ENCODE measurements around the gene SYN1. TPM values are rescaled to one million over a fixed set of nuclear protein-coding genes. Genes with fewer than 3 reads are reported as not detected.
"Not testable (repeated sequence)": the region's sequence is repeated elsewhere in the genome, so short reads cannot be mapped to it uniquely, and the experiment has no call there.

Gene SYN1
- total and polyA plus RNA-seq, 4 donors, result 10.1 to 222 (median 110) TPM

DNA sequence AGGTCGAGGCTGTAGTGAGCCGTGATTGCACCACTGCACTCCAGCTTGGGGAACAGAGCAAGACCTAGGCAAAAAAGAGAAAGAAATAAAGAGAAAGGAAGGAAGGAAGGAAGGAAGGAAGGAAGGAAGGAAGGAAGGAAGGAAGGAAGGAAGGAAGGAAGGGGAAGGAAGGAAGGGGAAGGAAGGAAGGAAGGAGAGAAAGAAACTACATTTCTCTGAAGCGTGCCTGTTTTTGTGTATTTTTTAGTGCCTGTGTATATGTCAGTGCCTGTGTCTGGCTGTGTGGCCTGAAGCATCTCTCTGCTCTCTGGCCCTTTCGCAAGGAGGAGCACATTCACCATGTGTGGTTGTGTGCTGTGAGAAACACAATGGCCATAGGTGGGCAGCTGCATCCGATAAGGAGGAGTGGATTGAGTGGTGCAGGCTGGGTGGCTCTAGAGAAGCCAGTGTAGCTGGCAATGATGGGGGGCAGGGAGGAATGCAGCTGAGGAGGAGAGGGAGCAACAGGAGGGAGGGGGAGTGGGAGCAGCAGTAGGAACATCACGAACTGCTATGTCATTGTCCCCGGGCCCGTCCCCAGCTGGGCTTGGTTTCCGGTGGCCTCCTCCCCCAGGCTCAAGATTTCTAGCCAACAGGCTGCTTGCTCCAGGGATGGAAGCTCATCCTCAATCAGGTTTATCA lies 11.4 kb downstream of the SYN1 start:
- Histone ChIP-seq H3K27ac (ENCODE audit: low read depth, low read length) (no peak overlapping the region), H3K27me3 (ENCODE audit: control insufficient read depth, insufficient read depth, low read length) (no peaks in the 10 kb centered on the region), H3K36me3 (ENCODE audit: control insufficient read depth, insufficient read depth, low read length) (peaks cover 17% of the 10 kb centered on the region), H3K9me3 (ENCODE audit: control insufficient read depth, insufficient read depth, low read length) (no peaks in the 10 kb centered on the region), H3K4me1 (ENCODE audit: control insufficient read depth, insufficient read depth, low read length) (no peaks in the 10 kb centered on the region), H3K4me3 (ENCODE audit: low read depth, low read length) (no peak overlapping the region)
- peak in 2 of 6 donors; percentile 10 to 14 for DNase-seq (ENCODE audit: low read depth in 4 of 6, low spot score in 6 of 6)
- 53% methylated on average over 9 of the region's 9 CpGs for WGBS (ENCODE audit: insufficient coverage)

DNA sequence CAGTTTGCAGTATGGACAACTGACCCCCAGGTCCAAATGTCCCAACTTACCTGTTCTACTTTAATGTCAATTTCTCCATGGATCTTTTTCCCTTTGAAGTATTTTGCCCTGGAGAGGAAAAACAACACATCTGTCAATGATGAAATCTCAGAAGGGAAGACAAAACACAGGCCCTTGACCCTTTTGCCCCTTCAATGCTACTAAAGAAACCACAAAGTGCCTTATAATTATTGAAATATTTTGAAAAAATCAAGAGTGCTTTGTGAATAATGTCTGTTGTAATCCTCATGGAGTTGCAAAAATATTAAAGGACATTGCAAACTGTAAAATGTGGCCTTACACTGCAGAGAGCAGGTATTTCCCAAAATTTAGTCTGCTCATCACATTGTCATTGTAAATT lies 12.6 kb downstream of the SYN1 start:
- Histone ChIP-seq H3K9me3 (ENCODE audit: control insufficient read depth, insufficient read depth, low read length) (no peaks in the 10 kb centered on the region), H3K27me3 (ENCODE audit: control insufficient read depth, insufficient read depth, low read length) (no peaks in the 10 kb centered on the region), H3K4me3 (ENCODE audit: low read depth, low read length) (no peak overlapping the region), H3K4me1 (ENCODE audit: control insufficient read depth, insufficient read depth, low read length) (no peaks in the 10 kb centered on the region), H3K36me3 (ENCODE audit: control insufficient read depth, insufficient read depth, low read length) (peaks cover 12% of the 10 kb centered on the region), H3K27ac (ENCODE audit: low read depth, low read length) (no peak overlapping the region)
- no peak for DNase-seq (ENCODE audit: low read depth in 4 of 6, low spot score in 6 of 6)

DNA sequence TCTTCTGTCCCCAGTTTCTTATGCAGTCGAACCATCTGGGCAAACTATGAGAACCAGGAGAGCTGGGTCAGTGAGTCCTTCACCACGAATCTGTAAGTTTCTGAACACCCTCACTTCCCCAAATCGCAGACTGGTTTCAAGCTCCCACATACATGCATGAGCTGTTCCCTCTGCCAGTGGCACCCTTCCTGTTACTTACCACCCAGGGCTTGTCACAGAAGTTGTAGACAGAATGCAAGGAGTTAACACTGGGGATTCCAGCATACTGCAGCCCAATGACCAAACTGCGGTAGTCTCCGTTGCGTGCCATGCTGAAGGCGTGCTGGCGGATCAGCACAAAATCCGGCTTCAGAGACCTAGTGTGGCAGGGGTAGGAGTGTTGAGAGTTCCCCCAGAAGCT lies 14.6 kb downstream of the SYN1 start:
- no peak for DNase-seq (ENCODE audit: low read depth in 4 of 6, low spot score in 6 of 6)
- 79% methylated on average over 6 of the region's 9 CpGs for WGBS (ENCODE audit: insufficient coverage)
- no peak overlapping the region for H3K4me3 ChIP-seq (ENCODE audit: low read depth, low read length)
- no peaks in the 10 kb centered on the region for H3K4me1 ChIP-seq (ENCODE audit: control insufficient read depth, insufficient read depth, low read length)
- no peak overlapping the region for H3K27ac ChIP-seq (ENCODE audit: low read depth, low read length)
- H3K9me3 ChIP-seq (ENCODE audit: control insufficient read depth, insufficient read depth, low read length), result peaks cover 3% of the 10 kb centered on the region
- peaks cover 12% of the 10 kb centered on the region for H3K36me3 ChIP-seq (ENCODE audit: control insufficient read depth, insufficient read depth, low read length)
- no peaks in the 10 kb centered on the region for H3K27me3 ChIP-seq (ENCODE audit: control insufficient read depth, insufficient read depth, low read length)

DNA sequence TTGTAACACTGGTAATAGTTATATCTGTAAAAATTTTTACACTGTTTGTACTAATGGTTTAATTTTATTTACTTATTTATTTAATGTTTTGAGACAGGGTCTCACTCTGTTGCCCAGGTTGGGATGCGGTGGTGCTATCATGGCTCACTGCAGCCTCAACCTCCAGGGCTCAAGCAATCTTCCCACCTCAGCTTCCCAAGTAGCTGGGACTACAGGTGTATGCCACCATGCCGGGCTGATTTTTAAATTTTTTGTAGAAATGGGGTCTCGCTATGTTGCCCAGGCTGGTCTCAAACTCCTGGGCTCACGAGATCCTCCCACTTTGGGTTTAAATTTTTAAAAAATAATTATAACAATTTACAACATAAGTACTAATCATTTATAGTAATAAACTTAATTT lies 16.5 kb downstream of the SYN1 start:
- H3K4me3 ChIP-seq (ENCODE audit: low read depth, low read length); H3K27me3 ChIP-seq (ENCODE audit: control insufficient read depth, insufficient read depth, low read length); H3K4me1 ChIP-seq (ENCODE audit: control insufficient read depth, insufficient read depth, low read length); H3K27ac ChIP-seq (ENCODE audit: low read depth, low read length); H3K9me3 ChIP-seq (ENCODE audit: control insufficient read depth, insufficient read depth, low read length); DNase-seq (ENCODE audit: low read depth in 4 of 6, low spot score in 6 of 6): not testable (repeated sequence)
- H3K36me3 ChIP-seq (ENCODE audit: control insufficient read depth, insufficient read depth, low read length), result peaks cover 12% of the 10 kb centered on the region
- no CpG with 5 or more reads among the region's 4 CpGs for WGBS (ENCODE audit: insufficient coverage)

DNA sequence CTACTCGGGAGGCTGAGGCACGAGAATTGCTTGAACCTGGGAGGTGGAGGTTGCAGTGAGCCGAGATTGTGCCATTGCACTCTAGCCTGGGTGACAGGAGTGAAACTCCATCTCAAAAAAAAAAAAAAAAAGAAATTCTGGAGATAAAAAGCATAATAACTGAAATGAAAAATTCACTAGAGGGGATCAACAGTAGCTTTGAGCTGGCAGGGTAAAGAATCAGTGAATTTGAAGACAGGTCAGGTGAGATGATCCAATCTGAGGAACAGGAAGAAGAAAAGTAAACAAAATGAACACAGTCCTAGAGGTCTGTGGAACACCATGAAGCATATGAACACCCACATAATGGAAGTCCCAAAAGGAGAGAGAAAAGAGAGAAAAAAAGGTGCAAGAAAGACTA lies 22.4 kb downstream of the SYN1 start:
- no peak overlapping the region for H3K27ac ChIP-seq (ENCODE audit: low read depth, low read length)
- no peaks in the 10 kb centered on the region for H3K4me1 ChIP-seq (ENCODE audit: control insufficient read depth, insufficient read depth, low read length)
- DNase-seq (ENCODE audit: low read depth in 4 of 6, low spot score in 6 of 6), result no peak
- no peaks in the 10 kb centered on the region for H3K36me3 ChIP-seq (ENCODE audit: control insufficient read depth, insufficient read depth, low read length)
- H3K9me3 ChIP-seq (ENCODE audit: control insufficient read depth, insufficient read depth, low read length), result peaks cover 5% of the 10 kb centered on the region
- no peaks in the 10 kb centered on the region for H3K27me3 ChIP-seq (ENCODE audit: control insufficient read depth, insufficient read depth, low read length)
- no peak overlapping the region for H3K4me3 ChIP-seq (ENCODE audit: low read depth, low read length)
- WGBS (ENCODE audit: insufficient coverage), result no CpG with 5 or more reads among the region's 3 CpGs

DNA sequence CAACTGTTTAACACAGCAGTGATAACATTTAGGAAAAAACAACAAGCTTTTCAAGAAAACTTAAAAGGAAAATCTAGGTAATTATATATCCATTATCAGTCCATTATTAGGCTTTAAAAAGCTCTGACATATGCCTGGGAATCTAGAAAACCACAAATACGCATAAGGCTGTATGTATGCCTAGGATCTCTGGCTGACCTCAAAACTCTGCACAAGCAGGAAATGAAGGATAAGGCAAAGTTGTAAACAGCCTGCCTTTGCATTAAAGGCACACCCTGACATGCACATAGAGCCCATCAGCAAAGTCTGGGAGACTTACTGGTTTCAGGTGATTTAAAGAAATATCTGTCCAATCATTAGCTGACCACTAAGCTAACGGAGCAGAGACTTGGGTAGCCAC lies 23.4 kb downstream of the SYN1 start:
- Histone ChIP-seq H3K27ac (ENCODE audit: low read depth, low read length) (no peak overlapping the region), H3K4me1 (ENCODE audit: control insufficient read depth, insufficient read depth, low read length) (no peaks in the 10 kb centered on the region), H3K36me3 (ENCODE audit: control insufficient read depth, insufficient read depth, low read length) (no peaks in the 10 kb centered on the region), H3K4me3 (ENCODE audit: low read depth, low read length) (no peak overlapping the region), H3K9me3 (ENCODE audit: control insufficient read depth, insufficient read depth, low read length) (peaks cover 4% of the 10 kb centered on the region), H3K27me3 (ENCODE audit: control insufficient read depth, insufficient read depth, low read length) (no peaks in the 10 kb centered on the region)
- no peak for DNase-seq (ENCODE audit: low read depth in 4 of 6, low spot score in 6 of 6)
- WGBS (ENCODE audit: insufficient coverage), result 63% methylated on average over 1 of the region's 2 CpGs

DNA sequence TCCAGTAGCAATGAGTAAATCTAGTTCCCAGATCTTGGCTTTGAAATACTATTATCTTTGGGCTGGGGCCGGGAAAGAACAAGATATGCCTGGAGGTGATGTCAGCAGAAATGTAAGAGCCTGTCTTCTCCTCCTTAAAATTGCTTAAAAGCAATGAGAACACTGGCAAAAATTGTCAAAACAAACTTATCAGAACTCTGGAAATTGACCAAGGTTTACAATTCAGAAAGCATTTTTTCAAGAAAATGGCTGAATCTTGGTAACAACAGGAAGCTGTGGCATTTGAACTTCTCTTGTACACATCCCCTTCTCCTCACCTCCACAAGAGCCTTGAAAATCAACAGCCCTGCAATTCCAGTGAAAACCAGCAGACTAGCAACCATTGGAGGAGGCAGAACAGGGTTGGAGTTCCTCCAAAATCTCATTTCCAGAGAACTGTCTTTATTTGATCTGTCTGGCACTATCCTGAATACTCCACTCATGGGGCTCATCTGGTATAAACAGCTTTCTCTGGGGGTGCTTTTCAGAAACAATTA lies 23.9 kb downstream of the SYN1 start:
- Histone ChIP-seq H3K27me3 (ENCODE audit: control insufficient read depth, insufficient read depth, low read length) (no peaks in the 10 kb centered on the region), H3K36me3 (ENCODE audit: control insufficient read depth, insufficient read depth, low read length) (no peaks in the 10 kb centered on the region), H3K4me1 (ENCODE audit: control insufficient read depth, insufficient read depth, low read length) (no peaks in the 10 kb centered on the region), H3K4me3 (ENCODE audit: low read depth, low read length) (no peak overlapping the region), H3K9me3 (ENCODE audit: control insufficient read depth, insufficient read depth, low read length) (peaks cover 2% of the 10 kb centered on the region), H3K27ac (ENCODE audit: low read depth, low read length) (no peak overlapping the region)
- DNase-seq (ENCODE audit: low read depth in 4 of 6, low spot score in 6 of 6), result peak in 1 of 6 donors; percentile 58
- no CpG with 5 or more reads among the region's 1 CpG for WGBS (ENCODE audit: insufficient coverage)

DNA sequence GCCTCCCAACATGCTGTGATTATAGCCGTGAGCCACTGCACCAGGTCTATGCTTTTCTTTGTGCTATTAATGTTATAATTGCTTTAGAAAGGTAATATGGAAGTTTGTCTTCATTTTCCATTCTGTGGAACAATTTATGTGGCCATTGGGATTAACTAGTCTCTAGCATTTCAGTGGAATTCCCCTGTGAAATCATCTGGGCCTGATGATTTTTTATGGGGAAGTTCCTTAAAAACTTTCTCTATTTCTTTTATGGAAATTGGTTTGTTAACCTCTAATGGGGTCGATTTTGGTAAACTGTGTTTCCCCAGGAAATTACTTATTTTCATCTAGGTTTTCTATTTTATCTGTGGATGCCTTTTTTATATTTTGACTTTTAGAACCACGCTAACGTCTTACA lies 26.1 kb downstream of the SYN1 start:
- Histone ChIP-seq H3K36me3 (ENCODE audit: control insufficient read depth, insufficient read depth, low read length) (peaks cover 4% of the 10 kb centered on the region), H3K4me3 (ENCODE audit: low read depth, low read length) (no peak overlapping the region), H3K9me3 (ENCODE audit: control insufficient read depth, insufficient read depth, low read length) (peaks cover 2% of the 10 kb centered on the region), H3K27me3 (ENCODE audit: control insufficient read depth, insufficient read depth, low read length) (no peaks in the 10 kb centered on the region), H3K4me1 (ENCODE audit: control insufficient read depth, insufficient read depth, low read length) (no peaks in the 10 kb centered on the region), H3K27ac (ENCODE audit: low read depth, low read length) (no peak overlapping the region)
- 70% methylated on average over 2 of the region's 4 CpGs for WGBS (ENCODE audit: insufficient coverage)
- no peak for DNase-seq (ENCODE audit: low read depth in 4 of 6, low spot score in 6 of 6)

DNA sequence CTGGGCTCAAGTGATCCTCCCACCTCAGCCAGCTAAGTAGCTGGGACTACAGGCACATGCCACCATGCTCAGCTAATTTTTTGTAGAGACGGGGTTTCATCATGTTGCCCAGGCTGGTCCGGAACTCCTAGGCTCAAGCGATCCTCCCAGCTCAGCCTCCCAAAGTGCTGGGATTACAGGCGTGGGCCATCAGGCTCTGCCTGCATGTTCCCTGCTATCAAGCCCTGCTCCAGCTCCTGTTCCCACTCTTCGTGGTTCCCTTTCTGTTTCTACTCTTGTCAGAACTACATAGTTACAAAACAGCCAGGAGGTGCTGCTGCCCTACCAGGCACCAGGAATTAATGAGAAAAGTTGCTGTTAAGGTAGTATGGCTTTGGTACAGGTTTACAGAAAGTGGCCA lies 28.7 kb downstream of the SYN1 start:
- Histone ChIP-seq H3K4me1 (ENCODE audit: control insufficient read depth, insufficient read depth, low read length) (no peaks in the 10 kb centered on the region), H3K9me3 (ENCODE audit: control insufficient read depth, insufficient read depth, low read length) (no peaks in the 10 kb centered on the region), H3K36me3 (ENCODE audit: control insufficient read depth, insufficient read depth, low read length) (peaks cover 9% of the 10 kb centered on the region), H3K27ac (ENCODE audit: low read depth, low read length) (no peak overlapping the region), H3K27me3 (ENCODE audit: control insufficient read depth, insufficient read depth, low read length) (no peaks in the 10 kb centered on the region), H3K4me3 (ENCODE audit: low read depth, low read length) (no peak overlapping the region)
- WGBS (ENCODE audit: insufficient coverage), result 80% methylated on average over 4 of the region's 5 CpGs
- DNase-seq (ENCODE audit: low read depth in 4 of 6, low spot score in 6 of 6), result no peak

DNA sequence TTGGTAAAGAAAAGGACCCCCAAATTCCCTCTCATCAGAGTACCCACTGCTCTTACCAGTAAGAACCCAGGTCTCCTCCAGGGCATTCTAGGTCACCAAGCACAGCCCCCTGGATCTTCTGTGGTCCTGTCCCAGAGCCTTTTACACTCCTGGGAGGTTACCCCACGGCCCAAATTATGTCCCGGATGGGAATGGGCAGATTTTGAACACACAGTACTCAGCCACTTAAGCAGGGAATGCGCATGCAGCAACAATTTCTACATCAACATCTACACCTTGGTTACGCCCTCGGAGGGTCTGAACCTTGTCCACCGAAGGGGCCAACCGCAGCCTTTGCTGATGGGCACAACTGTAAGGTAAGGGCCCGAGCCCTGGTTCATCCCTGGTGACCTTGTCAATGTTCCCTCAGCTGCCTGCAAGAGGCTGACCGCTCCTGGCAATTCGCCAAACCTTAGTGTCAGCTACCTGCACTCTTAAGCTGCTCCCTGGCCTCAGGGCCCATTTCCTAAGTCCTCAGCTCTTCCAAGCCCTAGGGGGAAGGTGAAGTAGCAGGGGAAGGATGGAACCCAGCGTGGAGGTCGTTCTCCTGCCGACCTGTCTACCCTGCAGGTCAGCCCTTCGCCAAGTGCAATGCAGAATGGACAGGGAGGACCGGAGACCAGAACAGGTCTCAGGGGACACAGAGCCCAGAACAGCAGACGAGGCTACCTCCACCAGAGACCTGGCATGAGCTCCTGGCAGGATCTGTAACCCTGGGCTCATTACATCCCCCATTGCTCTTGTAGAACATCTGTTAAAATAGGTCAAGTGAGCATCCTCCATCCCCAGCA lies 31.5 kb downstream of the SYN1 start:
- Histone ChIP-seq H3K36me3 (ENCODE audit: control insufficient read depth, insufficient read depth, low read length) (peaks cover 13% of the 10 kb centered on the region), H3K27me3 (ENCODE audit: control insufficient read depth, insufficient read depth, low read length) (no peaks in the 10 kb centered on the region), H3K9me3 (ENCODE audit: control insufficient read depth, insufficient read depth, low read length) (no peaks in the 10 kb centered on the region), H3K4me1 (ENCODE audit: control insufficient read depth, insufficient read depth, low read length) (peaks cover 2% of the 10 kb centered on the region), H3K4me3 (ENCODE audit: low read depth, low read length) (no peak overlapping the region), H3K27ac (ENCODE audit: low read depth, low read length) (no peak overlapping the region)
- no peak for DNase-seq (ENCODE audit: low read depth in 4 of 6, low spot score in 6 of 6)
- 64% methylated on average over 14 of the region's 16 CpGs for WGBS (ENCODE audit: insufficient coverage)

Measured in spinal cord (tissue), 10 donors.